HL-60/S4 treated with retinoic acid at 250 ng/mL for 4 days and 3 days (cell line): ENCODE results near the gene HSPBP1.

Experiments
- in situ Hi-C: fragments of 300-500 bp; cut with MboI; formaldehyde crosslinking; loops from 2 replicates; pipeline ENCODE4 v1.7.0; 2022; ENCODE audit warnings: low sequenced_read_pairs

The HSPBP1 gene

GRCh38 chr19:55223291-55224037, 56.4 kb downstream of the HSPBP1 start:
- in situ Hi-C loops, result no loop called here

- in situ Hi-C loops, result no loop called here
These were observed 59.4 kb downstream of the HSPBP1 start for GRCh38 chr19:55220525-55220924.

DNA sequence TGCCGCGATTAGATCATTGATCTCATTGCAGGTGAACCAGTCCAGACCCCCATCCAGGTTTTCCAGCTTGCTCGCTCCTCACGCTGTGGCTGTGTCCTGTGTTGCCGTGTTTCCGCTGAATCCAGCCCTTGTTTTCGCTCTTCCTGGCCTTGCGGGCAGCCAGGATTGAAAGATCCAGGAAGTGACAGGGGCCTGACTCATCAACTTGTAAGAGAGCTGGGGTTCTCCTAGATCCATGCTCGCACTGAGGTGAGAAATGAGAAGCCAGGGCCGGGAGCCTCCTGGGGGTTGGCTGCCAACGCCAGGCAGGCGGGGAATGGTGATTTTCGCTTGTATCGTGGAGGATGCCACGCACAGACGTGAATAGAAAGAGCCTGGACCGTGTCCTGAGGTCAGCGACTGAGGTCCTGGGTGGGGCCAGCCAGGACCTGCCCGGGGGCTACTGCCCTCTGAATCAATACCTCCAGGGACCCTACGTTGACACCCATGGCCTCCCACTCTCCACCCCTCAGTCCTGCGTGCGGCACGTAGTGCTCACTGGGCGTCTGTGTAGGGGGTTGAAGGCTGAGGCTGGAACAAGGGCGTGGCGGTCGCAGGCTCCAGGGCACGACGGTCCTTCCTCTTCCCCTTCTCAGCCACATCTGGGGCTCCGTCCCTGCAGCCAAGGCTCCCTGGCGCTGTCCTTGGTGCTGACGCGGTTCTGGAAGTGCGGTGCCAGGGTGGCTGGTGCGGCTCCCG, 63.3 kb downstream of the HSPBP1 start:
- in situ Hi-C loops, result no loop called here

- in situ Hi-C loops, result no loop called here
These were observed 66.4 kb downstream of the HSPBP1 start for GRCh38 chr19:55213547-55213946.

DNA sequence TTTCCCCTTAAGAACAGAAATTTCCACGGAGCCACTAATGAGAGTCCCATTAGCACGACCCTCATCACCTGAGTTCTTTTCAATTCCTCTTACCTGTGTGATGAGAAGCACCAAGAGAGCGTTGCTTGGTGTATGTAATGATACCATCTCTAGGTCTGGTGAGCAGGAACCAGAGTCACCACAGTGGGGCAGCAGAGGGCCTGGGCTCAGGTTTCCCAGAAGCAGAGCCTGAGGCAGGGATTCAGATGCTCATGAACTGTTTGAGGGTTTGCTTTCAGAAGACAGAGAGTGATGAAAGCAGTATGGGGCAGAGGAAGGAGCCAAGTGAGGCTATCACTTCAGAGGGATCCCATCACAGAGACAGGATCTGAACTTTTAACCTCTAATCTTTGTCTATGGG, 67.5 kb downstream of the HSPBP1 start:
- in situ Hi-C loops, result no loop called here
